BLaER1 (cell line): Measurements from ENCODE around the gene NOS1.
"Not testable (repeated sequence)": the region's sequence is repeated elsewhere in the genome, so short reads cannot be mapped to it uniquely, and the experiment has no call there.

Experiments used
- H3K27ac ChIP-seq: shearing (Covaris generic); formaldehyde crosslinking; 2 replicates; pipeline ENCODE4 v1.8.1; 2022
- H3K27me3 ChIP-seq: shearing (Covaris generic); formaldehyde crosslinking; 2 replicates; pipeline ENCODE4 v1.8.1; 2022
- H3K36me3 ChIP-seq: shearing (Covaris generic); formaldehyde crosslinking; 2 replicates; pipeline ENCODE4 v1.8.1; 2022
- H3K4me1 ChIP-seq: shearing (Covaris generic); formaldehyde crosslinking; 2 replicates; pipeline ENCODE4 v1.8.1; 2022
- H3K4me2 ChIP-seq: shearing (Covaris generic); formaldehyde crosslinking; 2 replicates; pipeline ENCODE4 v1.8.1; 2022
- H3K4me3 ChIP-seq: shearing (Covaris generic); formaldehyde crosslinking; 2 replicates; pipeline ENCODE4 v1.8.1; 2022
- H3K9ac ChIP-seq: shearing (Covaris generic); formaldehyde crosslinking; 2 replicates; pipeline ENCODE4 v1.8.1; 2022
- H3K9me3 ChIP-seq: shearing (Covaris generic); formaldehyde crosslinking; 2 replicates; pipeline ENCODE4 v1.8.1; 2022
- H4K20me1 ChIP-seq: shearing (Covaris generic); formaldehyde crosslinking; 2 replicates; pipeline ENCODE4 v1.8.1; 2022
- Cebpa-rat ChIP-seq: shearing (Covaris generic); IDR thresholded peaks from 2 replicates; pipeline ENCODE4 v1.8.1; 2022

Gene NOS1

DNA sequence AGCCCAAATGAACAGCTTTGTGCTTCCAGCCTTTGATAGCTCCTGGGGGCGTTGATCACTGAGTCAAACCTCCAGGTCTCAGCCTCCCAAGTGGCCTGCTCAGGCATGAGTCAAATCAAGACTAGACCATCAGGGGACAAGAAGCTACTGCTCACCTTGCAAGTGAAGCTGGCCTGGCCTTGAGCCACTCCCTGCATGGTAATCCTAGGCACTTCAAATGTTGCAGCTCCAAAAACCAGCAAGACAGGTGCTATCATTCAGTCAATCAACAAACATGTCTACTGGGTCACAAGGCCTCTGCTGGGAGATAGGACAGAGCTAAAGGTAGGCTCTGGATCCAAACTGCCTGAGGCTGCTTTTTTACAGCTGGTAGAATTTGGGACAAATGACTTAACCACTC lies 33.1 kb upstream of the NOS1 start:
- H3K9ac ChIP-seq = no peak overlapping the region
- H3K4me1 ChIP-seq = no peaks in the 10 kb centered on the region
- H3K4me3 ChIP-seq = no peak overlapping the region
- H3K36me3 ChIP-seq = no peaks in the 10 kb centered on the region
- TF ChIP-seq Cebpa-rat = no peak
- no peaks in the 10 kb centered on the region for H4K20me1 ChIP-seq
- peaks cover 6% of the 10 kb centered on the region for H3K9me3 ChIP-seq
- no peak overlapping the region for H3K27ac ChIP-seq
- no peaks in the 10 kb centered on the region for H3K27me3 ChIP-seq
- no peak overlapping the region for H3K4me2 ChIP-seq

DNA sequence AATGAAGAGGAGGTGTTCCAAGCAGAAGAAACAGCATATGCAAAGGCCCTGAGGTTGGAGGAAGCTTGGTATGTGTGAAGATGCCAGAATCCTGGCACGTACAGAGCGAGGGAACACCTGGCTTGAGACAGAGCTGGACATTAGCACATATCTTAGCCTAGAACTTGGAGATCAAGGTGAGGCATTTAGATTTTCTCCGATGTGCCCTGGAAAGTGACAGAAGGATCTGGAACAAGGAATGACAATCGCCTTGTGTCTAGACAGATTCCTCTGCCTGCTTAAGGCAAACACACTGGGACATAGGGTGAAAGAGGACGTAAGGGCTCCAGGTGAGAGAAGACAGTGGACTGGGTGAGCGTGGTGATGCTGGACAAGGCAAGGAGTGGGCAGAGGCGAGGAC lies 32.2 kb upstream of the NOS1 start:
- no peaks in the 10 kb centered on the region for H3K36me3 ChIP-seq
- TF ChIP-seq Cebpa-rat = no peak

DNA sequence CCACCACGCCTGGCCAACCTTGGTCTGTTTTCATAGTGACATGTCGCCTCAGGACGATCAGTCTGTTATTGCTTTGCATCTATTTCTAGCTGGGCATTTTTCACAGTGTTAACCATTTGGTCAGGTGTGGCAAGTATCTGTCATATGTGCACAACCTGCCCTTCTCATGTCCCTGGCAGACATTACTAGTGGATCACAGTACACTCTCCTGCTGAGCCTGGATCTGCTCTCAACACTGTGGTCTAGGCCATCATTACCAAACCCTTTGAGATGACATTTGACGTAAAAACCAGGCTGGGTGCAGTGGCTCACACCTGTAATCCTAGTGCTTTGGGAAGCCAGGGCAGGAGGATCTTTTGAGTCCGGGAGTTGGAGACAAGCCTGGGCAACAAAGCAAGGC lies 29.4 kb upstream of the NOS1 start:
- H3K9me3 ChIP-seq = no peaks in the 10 kb centered on the region
- no peaks in the 10 kb centered on the region for H3K27me3 ChIP-seq
- no peak overlapping the region for H3K9ac ChIP-seq
- no peak overlapping the region for H3K4me2 ChIP-seq
- no peak overlapping the region for H3K4me3 ChIP-seq
- no peaks in the 10 kb centered on the region for H3K4me1 ChIP-seq
- no peak for TF ChIP-seq Cebpa-rat
- no peaks in the 10 kb centered on the region for H4K20me1 ChIP-seq
- no peaks in the 10 kb centered on the region for H3K36me3 ChIP-seq
- no peak overlapping the region for H3K27ac ChIP-seq

More for the DNA sequence above, 32.2 kb upstream of the NOS1 start:
- Histone ChIP-seq H3K27me3 (no peaks in the 10 kb centered on the region), H3K4me3 (no peak overlapping the region), H3K4me1 (no peaks in the 10 kb centered on the region), H4K20me1 (no peaks in the 10 kb centered on the region), H3K9me3 (no peaks in the 10 kb centered on the region; the same call in 1 of the 2 replicates), H3K4me2 (no peak overlapping the region), H3K9ac (no peak overlapping the region), H3K27ac (no peak overlapping the region)

DNA sequence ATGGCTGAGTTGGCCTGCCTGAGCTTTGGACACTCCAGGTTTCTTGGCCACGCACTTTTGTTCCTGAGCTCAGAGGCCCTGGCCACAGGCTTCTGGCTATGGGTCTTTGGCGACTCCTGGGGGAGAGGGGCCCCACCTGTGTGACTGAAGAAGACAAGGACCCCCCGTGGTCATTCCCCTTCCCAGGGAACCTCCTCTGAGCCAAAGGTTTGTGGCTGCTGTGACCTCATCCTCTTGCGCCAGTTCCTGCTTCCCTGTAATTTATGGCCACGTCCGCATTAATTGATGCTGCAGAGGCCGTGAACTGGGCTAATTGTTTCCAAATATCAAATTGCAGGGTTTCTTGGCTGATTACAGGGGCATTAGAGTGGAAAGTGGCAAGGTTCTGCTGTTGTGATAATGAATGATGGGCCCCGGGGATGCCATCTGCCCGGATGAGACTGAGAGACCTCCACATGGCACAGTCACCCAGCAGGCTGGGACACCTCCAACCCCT lies 27.6 kb upstream of the NOS1 start:
- H3K4me1 ChIP-seq = peaks cover 4% of the 10 kb centered on the region
- H3K36me3 ChIP-seq = no peaks in the 10 kb centered on the region
- no peak overlapping the region for H3K4me2 ChIP-seq
- no peaks in the 10 kb centered on the region for H3K9me3 ChIP-seq
- no peak overlapping the region for H3K27ac ChIP-seq
- no peak overlapping the region for H3K4me3 ChIP-seq
- H3K27me3 ChIP-seq = no peaks in the 10 kb centered on the region
- H3K9ac ChIP-seq = no peak overlapping the region
- no peaks in the 10 kb centered on the region for H4K20me1 ChIP-seq
- no peak for TF ChIP-seq Cebpa-rat

DNA sequence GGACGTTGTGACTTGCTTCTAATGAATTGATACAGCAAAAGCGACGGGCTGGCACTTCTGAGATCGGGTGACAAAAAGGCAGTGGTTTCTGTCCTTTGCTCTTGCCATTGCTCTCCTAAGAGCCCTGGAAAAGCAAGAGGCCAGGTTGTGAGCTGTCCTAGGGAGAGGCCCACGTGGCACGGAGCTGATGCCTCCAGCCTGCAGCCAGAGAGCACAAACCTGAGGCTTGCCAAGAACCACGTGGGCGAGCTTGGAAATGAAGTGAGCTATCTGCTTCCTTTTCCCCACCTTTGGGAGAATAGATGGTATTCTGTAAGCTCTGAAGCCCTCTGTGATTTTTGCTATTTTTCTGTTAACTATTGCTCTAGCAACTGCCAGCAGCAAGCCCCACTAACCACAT lies 26.4 kb upstream of the NOS1 start:
- no peak overlapping the region for H3K4me3 ChIP-seq
- peaks cover 8% of the 10 kb centered on the region for H3K4me1 ChIP-seq
- TF ChIP-seq Cebpa-rat = no peak
- H3K9ac ChIP-seq = no peak overlapping the region
- H3K27me3 ChIP-seq = no peaks in the 10 kb centered on the region
- H3K4me2 ChIP-seq = no peak overlapping the region
- H3K36me3 ChIP-seq = no peaks in the 10 kb centered on the region
- no peak overlapping the region for H3K27ac ChIP-seq
- H4K20me1 ChIP-seq = no peaks in the 10 kb centered on the region
- H3K9me3 ChIP-seq = no peaks in the 10 kb centered on the region

DNA sequence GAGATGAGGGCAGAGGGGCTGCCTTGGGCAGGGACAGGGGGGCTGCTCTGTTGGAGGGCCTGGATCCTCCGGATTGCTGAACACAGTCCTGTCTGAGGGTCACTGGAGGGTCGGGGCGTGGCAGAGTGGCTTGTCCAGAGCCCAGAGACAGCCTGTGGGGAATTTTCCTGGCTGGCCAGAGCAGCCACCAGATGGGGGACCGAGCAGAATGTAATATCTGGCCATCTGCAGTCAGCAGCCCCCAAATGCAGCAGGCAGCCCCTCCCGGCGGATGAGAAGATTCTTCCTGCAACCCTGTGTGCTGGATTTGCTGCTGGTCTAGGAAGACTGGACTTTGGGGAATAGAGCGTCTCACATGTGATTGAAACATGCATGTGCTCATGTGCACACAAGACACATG lies 23.3 kb upstream of the NOS1 start:
- Histone ChIP-seq H3K4me1 (peaks cover 8% of the 10 kb centered on the region), H3K4me3 (no peak overlapping the region), H3K36me3 (no peaks in the 10 kb centered on the region), H3K9me3 (no peaks in the 10 kb centered on the region), H3K27me3 (no peaks in the 10 kb centered on the region), H3K27ac (no peak overlapping the region), H4K20me1 (no peaks in the 10 kb centered on the region), H3K4me2 (no peak overlapping the region), H3K9ac (no peak overlapping the region)
- no peak for TF ChIP-seq Cebpa-rat

DNA sequence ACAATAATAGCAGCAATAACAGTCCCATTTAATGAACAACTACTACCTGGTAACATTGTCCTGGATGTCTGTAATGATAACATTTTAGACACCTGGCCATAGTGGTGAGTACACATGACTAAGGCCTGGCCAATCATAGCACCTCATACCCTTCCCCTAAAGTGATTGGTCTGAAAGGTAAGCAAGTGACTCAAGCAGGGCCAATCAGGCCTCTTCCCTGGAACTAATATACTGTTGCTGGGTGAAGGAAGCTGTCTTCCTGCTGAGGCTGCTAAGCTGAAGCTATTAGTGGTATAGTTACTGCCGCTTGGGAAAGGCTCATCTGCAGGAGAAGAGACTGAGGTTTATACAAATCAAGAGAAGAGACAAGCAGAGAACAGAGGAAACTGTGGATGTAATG lies 18.7 kb upstream of the NOS1 start:
- H3K4me2 ChIP-seq = no peak overlapping the region
- H3K4me1 ChIP-seq = peaks cover 8% of the 10 kb centered on the region
- H3K9ac ChIP-seq = no peak overlapping the region
- H3K4me3 ChIP-seq = no peak overlapping the region
- H3K9me3 ChIP-seq = no peaks in the 10 kb centered on the region
- TF ChIP-seq Cebpa-rat = no peak
- no peaks in the 10 kb centered on the region for H3K36me3 ChIP-seq
- no peaks in the 10 kb centered on the region for H4K20me1 ChIP-seq
- H3K27ac ChIP-seq = no peak overlapping the region
- H3K27me3 ChIP-seq = no peaks in the 10 kb centered on the region

DNA sequence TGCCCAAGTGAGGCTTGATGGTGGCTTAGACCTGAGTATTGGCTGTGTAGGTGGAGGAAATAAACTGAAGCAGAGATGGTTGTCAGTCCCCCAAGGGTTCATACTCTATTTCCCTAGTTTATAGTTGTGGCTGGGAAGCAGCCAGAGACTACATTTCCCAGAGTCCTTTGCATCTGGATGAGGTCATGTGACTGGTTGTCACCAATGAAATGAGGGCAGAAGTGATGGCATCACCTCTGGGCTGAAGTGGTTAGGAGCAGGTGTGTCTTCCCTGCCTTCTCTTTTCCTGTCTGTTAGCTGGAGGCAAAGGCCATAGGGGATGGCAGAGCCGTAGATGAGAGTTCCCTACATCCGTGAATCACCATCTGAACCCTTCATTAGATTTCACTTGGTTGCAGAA lies 16.3 kb upstream of the NOS1 start:
- no peak overlapping the region for H3K4me3 ChIP-seq
- H3K9me3 ChIP-seq = peaks cover 2% of the 10 kb centered on the region
- H3K27ac ChIP-seq = no peak overlapping the region
- no peaks in the 10 kb centered on the region for H4K20me1 ChIP-seq
- H3K4me1 ChIP-seq = no peaks in the 10 kb centered on the region
- no peak overlapping the region for H3K4me2 ChIP-seq
- H3K27me3 ChIP-seq = no peaks in the 10 kb centered on the region
- TF ChIP-seq Cebpa-rat = no peak
- no peak overlapping the region for H3K9ac ChIP-seq
- H3K36me3 ChIP-seq = no peaks in the 10 kb centered on the region

DNA sequence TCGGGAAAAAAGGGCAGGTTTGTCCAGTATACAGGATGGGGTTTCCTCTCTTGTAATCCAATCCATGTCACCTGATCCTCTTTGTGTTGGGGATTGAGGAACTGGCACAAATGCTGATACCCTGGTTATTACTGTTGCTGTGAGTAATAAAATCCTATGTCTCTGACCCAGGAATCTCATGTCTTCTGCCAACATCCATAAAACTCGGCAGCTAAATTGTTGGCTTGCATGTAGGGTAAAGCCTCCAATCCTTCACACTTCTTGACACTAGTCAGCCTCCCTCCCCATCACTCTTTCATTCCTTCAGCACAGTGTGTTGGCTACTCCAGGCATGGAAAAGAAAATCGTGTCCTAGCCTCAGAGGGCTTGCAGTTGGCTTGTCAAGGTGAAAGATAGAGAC lies 9.2 kb upstream of the NOS1 start:
- no peaks in the 10 kb centered on the region for H3K4me1 ChIP-seq
- no peaks in the 10 kb centered on the region for H4K20me1 ChIP-seq
- TF ChIP-seq Cebpa-rat = no peak
- H3K36me3 ChIP-seq = no peaks in the 10 kb centered on the region
- peaks cover 8% of the 10 kb centered on the region for H3K9me3 ChIP-seq
- no peak overlapping the region for H3K4me3 ChIP-seq
- no peak overlapping the region for H3K27ac ChIP-seq
- H3K9ac ChIP-seq = no peak overlapping the region
- no peak overlapping the region for H3K4me2 ChIP-seq
- no peaks in the 10 kb centered on the region for H3K27me3 ChIP-seq

DNA sequence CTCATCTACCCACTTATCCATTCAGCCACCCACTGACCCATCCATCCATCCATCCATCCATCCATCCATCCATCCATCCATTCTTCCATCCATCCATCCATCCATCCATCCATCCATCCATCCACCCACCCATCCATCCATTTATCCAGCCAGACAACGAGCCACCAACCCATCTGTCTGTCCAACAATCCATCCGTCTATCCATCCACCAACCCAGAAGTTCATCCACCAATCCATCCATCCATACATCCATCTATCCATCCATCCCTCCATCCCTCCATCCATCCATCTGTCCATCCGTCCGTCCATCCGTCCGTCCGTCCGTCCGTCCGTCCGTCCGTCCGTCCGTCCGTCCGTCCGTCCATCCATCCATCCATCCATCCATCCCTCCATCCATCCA lies 8.6 kb upstream of the NOS1 start:
- H4K20me1 ChIP-seq, H3K9me3 ChIP-seq, H3K4me1 ChIP-seq, H3K9ac ChIP-seq, H3K4me2 ChIP-seq, H3K4me3 ChIP-seq, H3K27ac ChIP-seq, H3K36me3 ChIP-seq, H3K27me3 ChIP-seq: not testable (repeated sequence)

DNA sequence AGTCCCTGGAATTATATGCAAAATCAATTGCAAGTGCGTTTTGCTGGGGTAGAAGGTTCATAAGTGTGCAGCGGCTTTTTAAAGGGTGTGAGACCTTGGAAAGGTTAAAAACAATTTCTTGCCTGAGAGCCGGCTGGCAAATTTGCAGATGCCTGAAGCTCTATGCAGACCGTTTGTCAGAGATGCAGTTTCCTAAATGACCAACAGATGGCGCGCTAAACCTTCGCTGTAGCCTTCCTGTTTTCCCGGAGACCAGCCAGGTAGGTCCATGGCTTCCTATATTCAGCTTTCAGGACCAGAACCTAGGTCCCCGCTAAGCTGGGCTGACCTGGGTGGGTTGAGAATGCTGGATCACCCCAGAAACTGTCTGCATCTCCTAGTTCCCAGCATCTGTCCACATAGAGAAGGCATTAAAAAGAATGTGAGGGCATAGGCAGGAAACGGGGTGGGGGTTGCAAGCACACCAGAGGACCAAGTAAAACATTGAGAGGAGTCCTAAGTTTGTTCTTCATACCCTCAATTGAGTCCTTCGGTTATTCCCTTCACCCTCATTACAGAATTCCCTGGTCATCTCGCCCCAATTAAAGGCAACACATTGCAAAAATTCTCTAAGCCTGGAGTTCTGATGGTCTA lies 5.7 kb upstream of the NOS1 start:
- H4K20me1 ChIP-seq = no peaks in the 10 kb centered on the region; the same call in 1 of the 2 replicates
- H3K4me1 ChIP-seq = no peaks in the 10 kb centered on the region
- H3K9ac ChIP-seq = no peak overlapping the region
- H3K4me2 ChIP-seq = no peak overlapping the region
- peaks cover 32% of the 10 kb centered on the region for H3K27me3 ChIP-seq
- no peak overlapping the region for H3K27ac ChIP-seq
- no peaks in the 10 kb centered on the region; the same call in 1 of the 2 replicates for H3K9me3 ChIP-seq
- no peak for TF ChIP-seq Cebpa-rat
- H3K36me3 ChIP-seq = no peaks in the 10 kb centered on the region
- no peak overlapping the region for H3K4me3 ChIP-seq
